Peyer's patch (tissue), 4 donors: ENCODE results near the gene HYOU1. TPM values are rescaled to one million over a fixed set of nuclear protein-coding genes. Genes with fewer than 3 reads are reported as not detected.

Source experiments
- DNase-seq, 3 donors: peaks; one replicate each; pipeline ENCODE4 v3.0.0-alpha.2; 2017 to 2019
- H3K27ac ChIP-seq, 4 donors: fragments of 200-600 bp; sonication (generic); one replicate each; pipeline ENCODE4 v1.5.1; 2016 to 2019
- H3K27me3 ChIP-seq, 2 donors: fragments of 200-600 bp; sonication (generic); one replicate each; pipeline ENCODE4 v1.5.1; 2019
- H3K36me3 ChIP-seq, 3 donors: fragments of 200-600 bp; sonication (generic); one replicate each; pipeline ENCODE4 v1.5.1; 2016 to 2019
- H3K4me1 ChIP-seq, 4 donors: fragments of 200-600 bp; sonication (generic); one replicate each; pipeline ENCODE4 v1.5.1; 2016 to 2019
- H3K4me3 ChIP-seq, 4 donors: fragments of 200-600 bp; sonication (generic); 1 replicate in 3 of 4; 2 replicates in 1 of 4; pipeline ENCODE4 v1.5.1; 2016 to 2019; ENCODE audit warnings: mild to moderate bottlenecking in 1 of 4
- H3K9me3 ChIP-seq, 4 donors: fragments of 200-600 bp; sonication (generic); one replicate each; pipeline ENCODE4 v1.5.1; 2016 to 2019; ENCODE audit warnings: mild to moderate bottlenecking in 1 of 4
- CTCF ChIP-seq, 6 experiments: fragments of 450-650 bp in 4 of 6; fragments of 200-600 bp in 2 of 6; sonication (generic) in 1 of 6; IDR thresholded peaks; one replicate each; pipeline ENCODE4 v1.5.1; 2017 to 2019; ENCODE audit warnings: antibody characterized with exemption in 6 of 6, mild to moderate bottlenecking in 3 of 6, moderate library complexity in 1 of 6
- POLR2A ChIP-seq, 2 donors: fragments of 450-650 bp; IDR thresholded peaks; one replicate each; pipeline ENCODE4 v1.5.1; 2017; ENCODE audit warnings: antibody characterized with exemption in 2 of 2, mild to moderate bottlenecking in 2 of 2, moderate library complexity in 2 of 2
- total RNA-seq, 4 donors: library from RNA; depleted of rRNA; stranded (reverse); fragments of >200 nt; gene quantifications; one replicate each; pipeline ENCODE4 v1.1.0, GENCODE V29; 2016

HYOU1 gene
- total RNA-seq, 4 donors from 2014 or later, result 65.2 to 97.7 (median 66.9) TPM

DNA sequence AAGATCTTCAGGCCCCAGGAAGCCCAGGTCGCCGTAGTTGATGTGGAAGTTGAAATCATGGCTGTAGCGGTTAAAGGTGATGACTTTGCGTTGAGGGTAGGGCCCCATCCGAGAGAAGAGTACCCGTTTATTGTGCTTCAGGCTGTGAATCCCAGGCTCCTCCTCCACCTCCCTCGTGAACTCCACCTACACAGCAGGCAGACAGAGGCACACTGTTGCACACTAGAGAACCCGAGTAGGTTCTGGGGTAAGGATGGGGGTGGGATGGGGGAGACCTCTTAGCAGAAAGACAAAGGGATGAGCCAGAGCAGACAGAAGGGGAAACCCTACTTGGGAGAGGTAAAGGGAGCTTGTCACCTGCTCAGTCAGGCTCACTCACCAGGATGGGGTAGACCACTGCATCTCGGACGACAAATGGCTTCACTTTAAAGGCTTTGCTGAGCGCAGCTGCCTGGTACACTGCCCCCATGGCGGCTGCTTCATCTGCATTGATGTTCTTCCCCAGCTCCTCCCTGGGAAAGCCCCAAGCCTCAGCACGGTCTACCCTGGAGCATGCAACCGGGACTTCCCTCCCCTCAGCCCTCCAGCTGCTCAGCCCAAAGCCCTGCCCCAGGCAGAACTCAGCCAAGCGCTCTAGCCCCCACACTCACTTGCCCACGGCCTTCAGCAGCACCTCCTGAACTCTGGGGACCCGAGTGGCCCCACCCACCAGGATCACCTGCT, 5.4 kb downstream of the HYOU1 start:
- H3K9me3 ChIP-seq, result no peaks in the 10 kb centered on the region
- no peak for DNase-seq
- no peak overlapping the region for H3K27ac ChIP-seq
- H3K36me3 ChIP-seq, result peaks cover 0 to 87% (median 0%) of the 10 kb centered on the region in 3 donors
- H3K27me3 ChIP-seq, result no peaks in the 10 kb centered on the region
- no peak overlapping the region for H3K4me3 ChIP-seq
- TF ChIP-seq POLR2A (IDR thresholded peaks at IDR 0.05) (no peak), CTCF (IDR thresholded peaks at IDR 0.05) (no peak)
- peaks cover 0 to 15% (median 3%) of the 10 kb centered on the region in 4 donors for H3K4me1 ChIP-seq

DNA sequence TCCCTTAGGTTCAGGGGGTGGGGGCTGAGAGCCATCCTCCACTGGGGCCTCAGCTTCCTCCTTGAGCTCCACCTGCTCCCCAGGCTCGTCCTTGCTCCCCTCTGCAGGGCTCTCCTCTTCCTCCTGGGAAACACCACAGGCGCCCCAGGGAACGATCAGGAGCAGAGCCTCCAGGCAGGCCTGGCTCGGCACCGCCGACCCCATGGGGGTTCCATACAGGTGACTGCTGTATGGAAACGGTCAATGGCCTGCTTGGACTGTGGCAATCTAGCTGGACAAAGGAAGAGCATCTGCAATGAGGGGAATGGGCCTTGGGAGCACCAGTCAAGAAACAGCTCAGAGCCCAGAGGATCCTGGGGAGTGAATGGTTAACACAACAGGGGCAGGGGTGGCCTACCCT, 7.9 kb downstream of the HYOU1 start:
- Histone ChIP-seq H3K4me3 (no peak overlapping the region), H3K36me3 (peaks cover 0 to 89% (median 0%) of the 10 kb centered on the region in 3 donors), H3K27me3 (no peaks in the 10 kb centered on the region), H3K4me1 (no peaks in the 10 kb centered on the region), H3K27ac (no peak overlapping the region), H3K9me3 (no peaks in the 10 kb centered on the region)
- DNase-seq, result no peak
- TF ChIP-seq POLR2A (IDR thresholded peaks at IDR 0.05) (no peak), CTCF (IDR thresholded peaks at IDR 0.05) (no peak)

DNA sequence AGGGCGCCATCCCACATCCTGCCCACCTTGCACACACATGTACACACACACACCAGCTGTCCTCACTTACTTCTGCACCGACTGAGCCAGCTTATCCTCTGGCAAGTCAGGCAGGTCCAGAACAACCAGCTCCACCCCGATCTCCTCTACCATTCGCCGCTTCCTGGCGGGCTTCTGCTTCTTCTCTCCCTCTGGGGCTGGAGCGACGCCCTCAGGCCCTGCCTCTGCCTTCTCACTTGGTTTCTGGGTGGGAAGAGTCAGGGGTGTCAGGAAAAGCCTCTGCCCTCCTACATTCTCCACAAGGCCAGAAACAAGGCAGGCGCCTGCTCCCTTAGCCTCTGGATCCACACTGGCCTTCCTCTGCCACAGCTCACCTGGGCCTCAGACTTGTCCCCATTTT, 8.4 kb downstream of the HYOU1 start:
- no peaks in the 10 kb centered on the region for H3K27me3 ChIP-seq
- no peak overlapping the region for H3K4me3 ChIP-seq
- H3K27ac ChIP-seq, result no peak overlapping the region
- TF ChIP-seq POLR2A (IDR thresholded peaks at IDR 0.05), result no peak
- no peak for TF ChIP-seq CTCF (IDR thresholded peaks at IDR 0.05)
- no peaks in the 10 kb centered on the region for H3K4me1 ChIP-seq
- no peaks in the 10 kb centered on the region for H3K9me3 ChIP-seq
- peaks cover 0 to 85% (median 0%) of the 10 kb centered on the region in 3 donors for H3K36me3 ChIP-seq
- no peak for DNase-seq

- no peak for TF ChIP-seq CTCF (IDR thresholded peaks at IDR 0.05)
- no peak for TF ChIP-seq POLR2A (IDR thresholded peaks at IDR 0.05)
- Histone ChIP-seq H3K36me3 (peaks cover 0 to 70% (median 0%) of the 10 kb centered on the region in 3 donors), H3K4me3 (no peak overlapping the region), H3K27ac (no peak overlapping the region), H3K27me3 (no peaks in the 10 kb centered on the region), H3K4me1 (no peaks in the 10 kb centered on the region), H3K9me3 (no peaks in the 10 kb centered on the region)
- no peak for DNase-seq
Observed at GRCh38 chr11:119047205-119047604, 9.8 kb downstream of the HYOU1 start.

DNA sequence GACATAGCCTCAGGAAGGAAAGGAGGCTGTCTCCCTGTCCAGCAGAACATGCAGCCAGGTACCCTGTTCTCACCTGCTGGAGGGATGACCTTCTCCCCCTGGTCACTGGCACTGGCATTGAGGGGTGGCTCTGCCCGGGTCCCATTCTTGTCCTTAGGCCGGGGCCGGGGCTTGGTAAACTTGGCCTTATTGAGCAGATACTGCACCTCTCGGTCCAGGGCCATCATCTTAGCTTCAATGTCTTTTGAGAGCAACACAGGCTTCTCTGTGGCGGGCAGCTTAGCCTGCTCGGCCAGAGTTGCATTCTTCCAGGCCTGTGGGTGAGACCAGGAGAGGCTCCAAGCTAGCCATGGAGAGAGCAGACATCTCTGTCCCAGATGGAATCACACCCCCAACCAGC, 10.5 kb downstream of the HYOU1 start:
- no peak for TF ChIP-seq POLR2A (IDR thresholded peaks at IDR 0.05)
- no peak for TF ChIP-seq CTCF (IDR thresholded peaks at IDR 0.05)
- no peak overlapping the region for H3K27ac ChIP-seq
- DNase-seq, result no peak
- H3K27me3 ChIP-seq, result no peaks in the 10 kb centered on the region
- no peaks in the 10 kb centered on the region for H3K4me1 ChIP-seq
- no peak overlapping the region for H3K4me3 ChIP-seq
- peaks cover 0 to 63% (median 0%) of the 10 kb centered on the region in 3 donors for H3K36me3 ChIP-seq
- no peaks in the 10 kb centered on the region for H3K9me3 ChIP-seq
